SK-N-SH (cell line): ENCODE measurements around the gene TTC7B.

Experiments
- EZH2phosphoT487 ChIP-seq: fragments of 200-600 bp; sonication (generic); IDR thresholded peaks from 2 replicates; pipeline ENCODE4 v1.6.1; 2017; ENCODE audit warnings: low read depth, mixed run types, mild to moderate bottlenecking, antibody characterized with exemption, moderate library complexity, borderline replicate concordance
- MXI1 ChIP-seq: IDR thresholded peaks from 2 replicates; pipeline ENCODE4 v1.6.1; 2012; ENCODE audit warnings: mild to moderate bottlenecking, low read depth, low read length, improper control_type of control experiment
- POLR2AphosphoS5 ChIP-seq: IDR thresholded peaks from 2 replicates; pipeline ENCODE4 v1.6.1; 2012; ENCODE audit warnings: low read depth, low read length
- RAD21 ChIP-seq: IDR thresholded peaks from 2 replicates; pipeline ENCODE4 v1.6.1; 2012; ENCODE audit warnings: mild to moderate bottlenecking, low read length
- RCOR1 ChIP-seq: fragments of 150-350 bp; IDR thresholded peaks from 2 replicates; pipeline ENCODE4 v1.6.1; 2017; ENCODE audit warnings: antibody characterized with exemption, low read length
- RXRA ChIP-seq: IDR thresholded peaks from 2 replicates; pipeline ENCODE4 v1.4.0; 2012; ENCODE audit warnings: low read depth, mild to moderate bottlenecking, borderline replicate concordance
- SMC3 ChIP-seq: IDR thresholded peaks from 2 replicates; pipeline ENCODE4 v1.6.1; 2012; ENCODE audit warnings: low read depth, low read length, improper control_type of control experiment
- TAF1 ChIP-seq: IDR thresholded peaks from 2 replicates; pipeline ENCODE4 v1.6.1; 2012; ENCODE audit warnings: low read depth, mild to moderate bottlenecking, low read length, moderate library complexity, borderline replicate concordance
- TF ChIP-seq, protein P1 (sequence below): fragments of 200-600 bp; sonication (generic); IDR thresholded peaks from 2 replicates; pipeline ENCODE4 v1.6.1; 2017; ENCODE audit warnings: antibody characterized with exemption, mild to moderate bottlenecking, moderate library complexity
- TF ChIP-seq, protein P2 (sequence below): IDR thresholded peaks from 2 replicates; pipeline ENCODE4 v1.4.0; 2012; ENCODE audit warnings: low read depth, borderline replicate concordance
- TF ChIP-seq, protein P3 (sequence below): IDR thresholded peaks from 2 replicates; pipeline ENCODE4 v1.6.1; 2012; ENCODE audit warnings: mild to moderate bottlenecking, low read depth, low read length, moderate library complexity
- TF ChIP-seq, protein P4 (sequence below): IDR thresholded peaks from 2 replicates; pipeline ENCODE4 v1.4.0; 2012; ENCODE audit warnings: low read depth

DNA sequence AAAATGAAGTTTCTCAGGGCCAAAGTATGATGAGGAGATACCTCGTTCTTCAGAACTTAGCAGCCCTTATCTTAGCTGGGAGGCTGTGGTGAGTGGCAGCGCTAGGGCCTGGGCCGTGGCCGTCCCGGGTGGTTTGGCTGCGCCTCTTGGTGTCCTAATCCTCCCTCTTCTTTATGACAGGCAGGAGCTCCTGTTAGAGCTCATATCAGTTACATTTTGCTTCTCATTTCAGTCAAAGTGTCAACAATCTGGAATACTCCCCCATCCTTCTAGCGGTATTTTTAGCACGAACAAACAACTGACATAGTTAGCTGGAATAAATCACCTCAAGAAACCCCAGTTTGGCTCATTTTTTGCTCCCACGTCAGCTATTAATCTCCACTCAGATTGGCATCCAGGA, 188.8 kb downstream of the TTC7B start:
- TF ChIP-seq, protein P1, sequence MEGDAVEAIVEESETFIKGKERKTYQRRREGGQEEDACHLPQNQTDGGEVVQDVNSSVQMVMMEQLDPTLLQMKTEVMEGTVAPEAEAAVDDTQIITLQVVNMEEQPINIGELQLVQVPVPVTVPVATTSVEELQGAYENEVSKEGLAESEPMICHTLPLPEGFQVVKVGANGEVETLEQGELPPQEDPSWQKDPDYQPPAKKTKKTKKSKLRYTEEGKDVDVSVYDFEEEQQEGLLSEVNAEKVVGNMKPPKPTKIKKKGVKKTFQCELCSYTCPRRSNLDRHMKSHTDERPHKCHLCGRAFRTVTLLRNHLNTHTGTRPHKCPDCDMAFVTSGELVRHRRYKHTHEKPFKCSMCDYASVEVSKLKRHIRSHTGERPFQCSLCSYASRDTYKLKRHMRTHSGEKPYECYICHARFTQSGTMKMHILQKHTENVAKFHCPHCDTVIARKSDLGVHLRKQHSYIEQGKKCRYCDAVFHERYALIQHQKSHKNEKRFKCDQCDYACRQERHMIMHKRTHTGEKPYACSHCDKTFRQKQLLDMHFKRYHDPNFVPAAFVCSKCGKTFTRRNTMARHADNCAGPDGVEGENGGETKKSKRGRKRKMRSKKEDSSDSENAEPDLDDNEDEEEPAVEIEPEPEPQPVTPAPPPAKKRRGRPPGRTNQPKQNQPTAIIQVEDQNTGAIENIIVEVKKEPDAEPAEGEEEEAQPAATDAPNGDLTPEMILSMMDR, result no peak
- TF ChIP-seq RXRA, result no peak
- TF ChIP-seq SMC3, result no peak
- TF ChIP-seq TAF1, result no peak
- no peak for TF ChIP-seq RCOR1
- TF ChIP-seq, protein P2, sequence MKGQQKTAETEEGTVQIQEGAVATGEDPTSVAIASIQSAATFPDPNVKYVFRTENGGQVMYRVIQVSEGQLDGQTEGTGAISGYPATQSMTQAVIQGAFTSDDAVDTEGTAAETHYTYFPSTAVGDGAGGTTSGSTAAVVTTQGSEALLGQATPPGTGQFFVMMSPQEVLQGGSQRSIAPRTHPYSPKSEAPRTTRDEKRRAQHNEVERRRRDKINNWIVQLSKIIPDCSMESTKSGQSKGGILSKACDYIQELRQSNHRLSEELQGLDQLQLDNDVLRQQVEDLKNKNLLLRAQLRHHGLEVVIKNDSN, result no peak
- no peak for TF ChIP-seq MXI1
- TF ChIP-seq, protein P3, sequence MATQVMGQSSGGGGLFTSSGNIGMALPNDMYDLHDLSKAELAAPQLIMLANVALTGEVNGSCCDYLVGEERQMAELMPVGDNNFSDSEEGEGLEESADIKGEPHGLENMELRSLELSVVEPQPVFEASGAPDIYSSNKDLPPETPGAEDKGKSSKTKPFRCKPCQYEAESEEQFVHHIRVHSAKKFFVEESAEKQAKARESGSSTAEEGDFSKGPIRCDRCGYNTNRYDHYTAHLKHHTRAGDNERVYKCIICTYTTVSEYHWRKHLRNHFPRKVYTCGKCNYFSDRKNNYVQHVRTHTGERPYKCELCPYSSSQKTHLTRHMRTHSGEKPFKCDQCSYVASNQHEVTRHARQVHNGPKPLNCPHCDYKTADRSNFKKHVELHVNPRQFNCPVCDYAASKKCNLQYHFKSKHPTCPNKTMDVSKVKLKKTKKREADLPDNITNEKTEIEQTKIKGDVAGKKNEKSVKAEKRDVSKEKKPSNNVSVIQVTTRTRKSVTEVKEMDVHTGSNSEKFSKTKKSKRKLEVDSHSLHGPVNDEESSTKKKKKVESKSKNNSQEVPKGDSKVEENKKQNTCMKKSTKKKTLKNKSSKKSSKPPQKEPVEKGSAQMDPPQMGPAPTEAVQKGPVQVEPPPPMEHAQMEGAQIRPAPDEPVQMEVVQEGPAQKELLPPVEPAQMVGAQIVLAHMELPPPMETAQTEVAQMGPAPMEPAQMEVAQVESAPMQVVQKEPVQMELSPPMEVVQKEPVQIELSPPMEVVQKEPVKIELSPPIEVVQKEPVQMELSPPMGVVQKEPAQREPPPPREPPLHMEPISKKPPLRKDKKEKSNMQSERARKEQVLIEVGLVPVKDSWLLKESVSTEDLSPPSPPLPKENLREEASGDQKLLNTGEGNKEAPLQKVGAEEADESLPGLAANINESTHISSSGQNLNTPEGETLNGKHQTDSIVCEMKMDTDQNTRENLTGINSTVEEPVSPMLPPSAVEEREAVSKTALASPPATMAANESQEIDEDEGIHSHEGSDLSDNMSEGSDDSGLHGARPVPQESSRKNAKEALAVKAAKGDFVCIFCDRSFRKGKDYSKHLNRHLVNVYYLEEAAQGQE, result no peak
- TF ChIP-seq, protein P4, sequence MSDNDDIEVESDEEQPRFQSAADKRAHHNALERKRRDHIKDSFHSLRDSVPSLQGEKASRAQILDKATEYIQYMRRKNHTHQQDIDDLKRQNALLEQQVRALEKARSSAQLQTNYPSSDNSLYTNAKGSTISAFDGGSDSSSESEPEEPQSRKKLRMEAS, result no peak
- no peak for TF ChIP-seq RAD21
- TF ChIP-seq POLR2AphosphoS5, result no peak
- TF ChIP-seq EZH2phosphoT487, result no peak
